GM12874 (cell line): ENCODE measurements around the gene TTLL10.

Experiments
- TF ChIP-seq, protein P1 (sequence below): IDR thresholded peaks from 2 replicates; pipeline ENCODE4 v1.5.1; 2011; ENCODE audit warnings: low read depth, mild to moderate bottlenecking, control low read depth, low read length, moderate library complexity; ENCODE audit not compliant: insufficient read depth

TTLL10 gene

DNA sequence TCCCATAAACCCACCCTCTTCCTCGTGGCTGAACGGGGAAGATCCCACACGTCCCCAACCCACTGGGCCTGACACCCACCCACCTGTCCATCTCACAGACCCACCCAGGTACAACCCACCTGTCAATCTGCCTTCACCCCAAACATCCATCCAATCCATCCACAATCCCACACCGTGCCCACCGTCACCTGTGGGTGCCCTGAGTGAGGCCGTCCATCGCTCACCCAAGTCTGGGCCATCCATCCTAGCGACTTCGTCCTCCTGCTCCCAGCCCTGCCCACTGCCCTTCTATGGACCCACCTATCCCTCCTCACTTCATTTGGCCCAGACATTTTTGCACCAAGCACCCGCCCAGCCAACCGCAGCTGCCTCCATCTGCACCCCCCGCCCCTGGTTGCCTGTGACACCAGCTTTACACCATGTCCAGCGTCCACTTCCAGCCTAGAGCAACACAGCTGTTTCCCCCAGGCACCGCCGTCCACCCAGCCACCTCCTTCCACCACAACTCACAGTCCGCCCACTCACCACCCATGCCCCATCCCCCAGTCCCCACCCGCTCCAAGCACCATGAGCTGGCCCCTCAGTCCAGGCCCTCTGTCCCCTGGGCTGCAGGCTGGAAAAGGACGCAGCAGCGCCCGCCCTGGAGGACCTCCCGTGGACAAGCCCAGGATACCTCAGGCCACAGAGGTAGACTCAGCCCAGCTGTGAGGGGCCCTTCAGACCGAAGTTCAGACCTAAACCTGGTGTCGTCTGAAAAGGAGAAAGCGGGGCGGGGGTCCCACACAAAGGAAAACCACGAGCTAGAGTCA lies 7.7 kb downstream of the TTLL10 start:
- TF ChIP-seq, protein P1, sequence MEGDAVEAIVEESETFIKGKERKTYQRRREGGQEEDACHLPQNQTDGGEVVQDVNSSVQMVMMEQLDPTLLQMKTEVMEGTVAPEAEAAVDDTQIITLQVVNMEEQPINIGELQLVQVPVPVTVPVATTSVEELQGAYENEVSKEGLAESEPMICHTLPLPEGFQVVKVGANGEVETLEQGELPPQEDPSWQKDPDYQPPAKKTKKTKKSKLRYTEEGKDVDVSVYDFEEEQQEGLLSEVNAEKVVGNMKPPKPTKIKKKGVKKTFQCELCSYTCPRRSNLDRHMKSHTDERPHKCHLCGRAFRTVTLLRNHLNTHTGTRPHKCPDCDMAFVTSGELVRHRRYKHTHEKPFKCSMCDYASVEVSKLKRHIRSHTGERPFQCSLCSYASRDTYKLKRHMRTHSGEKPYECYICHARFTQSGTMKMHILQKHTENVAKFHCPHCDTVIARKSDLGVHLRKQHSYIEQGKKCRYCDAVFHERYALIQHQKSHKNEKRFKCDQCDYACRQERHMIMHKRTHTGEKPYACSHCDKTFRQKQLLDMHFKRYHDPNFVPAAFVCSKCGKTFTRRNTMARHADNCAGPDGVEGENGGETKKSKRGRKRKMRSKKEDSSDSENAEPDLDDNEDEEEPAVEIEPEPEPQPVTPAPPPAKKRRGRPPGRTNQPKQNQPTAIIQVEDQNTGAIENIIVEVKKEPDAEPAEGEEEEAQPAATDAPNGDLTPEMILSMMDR = no peak

DNA sequence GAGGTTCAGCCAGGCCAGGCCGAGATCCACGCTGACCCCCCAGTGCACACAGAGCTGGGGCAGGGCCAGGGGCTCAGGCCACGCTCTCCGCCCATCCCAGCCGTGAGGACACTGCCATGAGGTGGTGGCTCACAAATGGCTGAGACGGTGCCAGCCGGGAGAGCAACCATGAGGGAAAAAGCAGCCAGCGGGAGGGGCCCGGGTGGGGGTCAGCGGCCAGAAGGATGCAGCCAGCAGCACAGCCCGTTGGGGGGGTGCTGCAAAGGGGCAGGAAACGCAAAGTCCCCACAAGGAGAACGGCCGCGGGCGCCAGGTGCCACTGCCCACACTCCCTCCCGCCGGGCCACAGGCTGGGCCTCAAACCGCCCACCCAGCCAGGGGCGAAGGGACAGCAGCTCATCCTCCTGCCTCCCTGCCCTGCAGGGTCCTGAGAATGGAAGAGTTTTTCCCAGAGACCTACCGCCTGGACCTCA lies 8.3 kb downstream of the TTLL10 start:
- TF ChIP-seq, protein P1 = no peak

DNA sequence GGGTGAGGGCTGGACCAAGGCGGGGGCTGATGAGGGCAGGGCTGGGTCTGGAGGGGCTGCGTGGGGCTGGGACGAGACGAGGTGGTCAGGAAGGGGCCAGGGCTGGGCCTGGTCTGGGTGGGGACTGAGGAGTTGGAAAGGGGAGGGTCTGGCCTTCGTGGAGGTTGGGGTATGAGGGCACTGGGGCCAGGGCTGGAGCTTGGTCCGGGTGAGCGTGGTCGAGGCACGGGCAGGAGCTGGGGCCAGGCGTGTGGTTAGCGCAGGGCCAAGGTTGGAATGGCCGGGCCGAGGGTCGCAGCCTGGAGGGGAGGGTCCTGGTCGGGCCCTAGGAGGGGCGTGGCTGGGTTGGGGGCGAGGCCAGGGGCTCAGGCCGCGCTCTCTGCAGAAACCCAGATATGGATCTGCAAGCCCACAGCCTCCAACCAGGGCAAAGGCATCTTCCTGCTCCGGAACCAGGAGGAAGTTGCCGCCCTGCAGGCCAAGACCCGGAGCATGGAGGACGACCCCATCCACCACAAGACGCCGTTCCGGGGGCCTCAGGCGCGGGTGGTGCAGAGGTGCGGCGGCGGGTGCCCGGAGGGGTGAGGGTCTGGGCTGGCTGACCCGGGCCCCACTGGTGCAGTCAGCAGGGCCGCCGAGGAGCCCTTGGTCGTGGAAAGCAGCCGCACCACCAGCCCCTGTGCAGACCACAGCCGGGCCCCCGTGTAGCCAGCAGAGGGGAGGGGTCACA lies 9.0 kb downstream of the TTLL10 start:
- TF ChIP-seq, protein P1 = no peak

DNA sequence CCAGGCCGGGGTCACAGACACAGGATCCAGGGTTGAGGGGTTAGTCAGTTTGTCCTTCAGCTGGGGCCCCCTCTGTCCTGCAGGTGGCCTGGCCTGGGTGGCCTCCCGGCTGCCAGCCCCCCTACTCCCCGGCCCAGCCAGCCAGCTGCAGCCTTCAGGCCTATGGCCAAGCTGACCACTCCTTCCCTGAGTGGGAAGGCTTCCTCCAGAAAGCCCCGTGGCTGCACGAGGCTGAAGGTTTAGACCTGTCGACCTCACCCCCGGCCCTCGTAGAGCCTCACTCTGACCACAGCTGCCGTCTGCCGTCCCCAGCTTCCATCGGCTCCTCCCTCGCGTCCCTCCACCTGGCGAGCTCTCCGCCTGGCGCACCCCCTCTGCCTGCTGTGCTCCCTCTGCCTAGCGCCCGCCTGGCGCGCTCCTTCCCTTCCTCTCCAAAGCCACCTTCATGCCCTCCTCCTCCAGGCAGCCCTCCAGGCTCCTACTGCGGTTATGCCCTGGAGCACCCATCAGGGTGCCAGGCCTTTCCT lies 9.6 kb downstream of the TTLL10 start:
- TF ChIP-seq, protein P1 = no peak

DNA sequence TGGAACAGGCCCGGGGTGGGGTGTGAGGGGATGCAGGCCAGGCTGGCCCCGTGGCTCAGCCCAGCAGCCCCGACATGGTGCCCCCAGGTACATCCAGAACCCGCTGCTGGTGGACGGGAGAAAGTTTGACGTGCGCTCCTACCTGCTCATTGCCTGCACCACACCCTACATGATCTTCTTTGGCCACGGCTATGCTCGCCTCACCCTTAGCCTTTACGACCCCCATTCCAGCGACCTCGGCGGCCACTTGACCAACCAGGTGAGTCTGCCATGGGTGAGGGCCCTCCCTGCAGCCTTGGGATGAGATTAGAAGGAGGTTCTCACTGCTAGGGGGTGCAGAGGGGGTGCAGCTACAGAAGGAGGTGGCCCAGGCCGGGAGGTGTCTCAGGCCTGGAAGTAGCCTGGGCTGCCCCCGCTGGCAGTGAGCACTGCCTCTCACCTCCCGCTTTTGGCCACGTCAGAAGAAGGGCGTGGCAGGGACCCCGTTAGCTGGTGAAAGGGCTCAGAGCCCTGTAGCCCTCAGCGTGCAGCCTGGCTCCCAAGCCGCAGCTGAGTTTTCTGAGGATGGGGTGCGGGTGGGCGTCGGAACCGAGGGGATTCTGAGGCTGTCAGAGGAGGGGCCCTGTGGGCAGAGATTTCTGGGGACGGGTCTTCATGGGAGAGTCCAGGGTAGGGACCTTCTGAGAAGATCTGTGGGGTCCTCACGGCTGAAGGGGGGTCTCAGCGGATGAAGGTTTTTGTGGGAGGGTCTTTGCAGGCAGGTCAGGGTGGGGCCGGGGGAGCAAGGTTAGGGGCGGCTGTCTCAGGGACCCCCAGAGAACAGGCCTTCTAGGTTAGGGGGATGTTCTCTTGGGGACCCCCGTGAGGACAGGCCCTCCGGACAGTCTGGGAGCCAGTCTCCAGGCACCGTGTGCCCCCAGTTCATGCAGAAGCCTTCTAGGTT lies 10.4 kb downstream of the TTLL10 start:
- TF ChIP-seq, protein P1 = no peak

DNA sequence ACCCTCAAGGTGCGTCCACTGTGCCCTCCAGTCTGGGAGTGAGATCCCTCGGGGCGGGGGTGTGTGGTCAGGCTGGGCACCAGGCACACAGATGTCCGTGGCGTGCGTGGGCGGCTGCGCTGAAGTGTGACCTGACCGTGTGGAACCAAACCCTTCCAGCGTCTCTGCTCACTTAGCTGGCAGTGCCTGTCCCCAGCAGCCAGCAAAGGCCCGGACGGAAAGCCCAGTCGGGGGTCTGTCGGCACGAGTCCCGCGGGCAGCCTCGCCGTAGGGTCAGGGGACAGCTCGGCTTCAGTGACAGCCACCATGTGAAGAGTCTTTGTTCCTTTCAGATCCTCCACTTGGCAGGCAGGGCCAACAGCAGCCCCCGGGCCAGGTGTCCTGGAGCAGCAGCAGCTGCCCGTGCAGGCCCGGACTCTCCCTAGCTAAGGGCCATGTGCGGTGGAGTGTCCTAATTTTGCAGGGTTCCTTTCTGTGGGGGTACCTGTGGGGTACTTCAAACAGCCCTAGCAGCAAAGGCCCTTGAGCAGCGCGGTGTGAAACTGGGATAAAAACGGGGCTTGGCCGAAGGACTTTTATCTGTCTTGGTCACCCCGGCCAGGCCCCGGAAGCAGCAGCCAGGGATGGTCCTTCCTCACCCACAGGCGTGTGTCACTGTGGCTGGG lies 11.6 kb downstream of the TTLL10 start:
- TF ChIP-seq, protein P1 = no peak
